B cell (primary cell): Measurements from ENCODE around the gene RABL6. TPM values are rescaled to one million over a fixed set of nuclear protein-coding genes. Genes with fewer than 3 reads are reported as not detected.

Source experiments
- ATAC-seq: fragments of 200-7000 bp; cut with Tn5 transposase; one replicate; pipeline ENCODE4 v1.10.0; 2021; ENCODE audit warnings: low read depth, mild to moderate bottlenecking, moderate number of reproducible peaks, moderate library complexity
- CTCF ChIA-PET: fragments of 350-600 bp; sonication (Branson Sonifier 250); formaldehyde crosslinking; loops from one replicate; lab custom pipeline; 2021; ENCODE audit warnings: antibody characterized with exemption, inconsistent platforms; lab: Charles Lee
- POLR2A ChIA-PET: fragments of 350-600 bp; sonication (Branson Sonifier 250); formaldehyde crosslinking; loops from one replicate; lab custom pipeline; 2021; ENCODE audit warnings: antibody characterized with exemption; lab: Charles Lee
- DNase-seq: peaks from one replicate; pipeline ENCODE4 v3.0.0; 2013
- H2AFZ ChIP-seq: 2 replicates; pipeline ENCODE4 v1.6.1; 2012; ENCODE audit warnings: mild to moderate bottlenecking, low read depth, low read length; ENCODE audit not compliant: insufficient read depth, poor library complexity, severe bottlenecking
- H3K27ac ChIP-seq, 2 donors: 1 replicate in 1 of 2; 2 replicates in 1 of 2; pipeline ENCODE4 v1.5.1; 2012 to 2013; ENCODE audit warnings: low read length in 2 of 2, mild to moderate bottlenecking in 2 of 2, moderate library complexity in 1 of 2
- H3K27me3 ChIP-seq, 4 experiments: fragments of 200-600 bp in 1 of 4; sonication (generic) in 1 of 4; replicated peaks in 1 of 4; 1 replicate in 2 of 4; 2 replicates in 2 of 4; pipeline versions ENCODE4 v1.6.1 to v1.7.0; 2013 to 2016; ENCODE audit warnings: low read length in 3 of 4, mild to moderate bottlenecking in 2 of 4, mixed read lengths in 1 of 4, moderate library complexity in 1 of 4; ENCODE audit not compliant: insufficient read depth in 4 of 4, control insufficient read depth in 3 of 4; ENCODE audit errors: control extremely low read depth in 1 of 4
- H3K36me3 ChIP-seq, 2 experiments: replicated peaks in 1 of 2; 1 replicate in 1 of 2; 2 replicates in 1 of 2; pipeline versions ENCODE4 v1.6.1 to v1.7.1; 2013; ENCODE audit warnings: low read length in 1 of 2; ENCODE audit not compliant: insufficient read depth in 2 of 2, control insufficient read depth in 1 of 2; ENCODE audit errors: control extremely low read depth in 1 of 2, extremely low read depth in 1 of 2
- H3K4me1 ChIP-seq, 2 donors: fragments of 200-600 bp in 1 of 2; sonication (generic) in 1 of 2; 1 replicate in 1 of 2; 2 replicates in 1 of 2; pipeline versions ENCODE4 v1.5.1 to v1.6.1; 2013 to 2017; ENCODE audit warnings: low read length in 2 of 2; ENCODE audit not compliant: control insufficient read depth in 2 of 2, insufficient read depth in 2 of 2
- H3K4me2 ChIP-seq: replicated peaks from 2 replicates; pipeline ENCODE3; 2012; ENCODE audit warnings: mild to moderate bottlenecking, low read depth, low read length; ENCODE audit not compliant: poor library complexity, severe bottlenecking
- H3K4me3 ChIP-seq, 5 experiments: fragments of 200-600 bp in 1 of 5; sonication (generic) in 1 of 5; 1 replicate in 3 of 5; 2 replicates in 2 of 5; pipeline versions ENCODE4 v1.5.1 to v1.7.0; 2011 to 2016; ENCODE audit warnings: low read length in 4 of 5, mild to moderate bottlenecking in 4 of 5, low read depth in 2 of 5, control low read depth in 1 of 5, moderate library complexity in 1 of 5; ENCODE audit not compliant: insufficient read depth in 1 of 5; ENCODE audit errors: control extremely low read depth in 1 of 5, extremely low read depth in 1 of 5
- H3K79me2 ChIP-seq: fragments of 200-600 bp; sonication (generic); one replicate; pipeline ENCODE4 v1.6.0; 2016; ENCODE audit warnings: low read length; ENCODE audit not compliant: control insufficient read depth, insufficient read depth
- H3K9ac ChIP-seq: fragments of 200-600 bp; sonication (generic); 2 replicates; pipeline ENCODE4 v1.6.1; 2017; ENCODE audit warnings: mild to moderate bottlenecking, low read length, moderate library complexity
- H3K9me3 ChIP-seq, 3 donors: one replicate each; pipeline versions ENCODE4 v1.6.1 to v1.7.1; 2013; ENCODE audit warnings: low read length in 2 of 3; ENCODE audit not compliant: control insufficient read depth in 2 of 3, insufficient read depth in 1 of 3; ENCODE audit errors: control extremely low read depth in 1 of 3
- H4K20me1 ChIP-seq: 2 replicates; pipeline ENCODE4 v1.6.0; 2012; ENCODE audit warnings: mild to moderate bottlenecking, low read length; ENCODE audit not compliant: insufficient read depth, control insufficient read depth, poor library complexity, severe bottlenecking
- H3K27ac Mint-ChIP-seq: one replicate; pipeline ENCODE4 v1.8.0; 2021; ENCODE audit warnings: mixed read lengths
- H3K27me3 Mint-ChIP-seq: one replicate; pipeline ENCODE4 v1.8.0; 2021; ENCODE audit warnings: mixed read lengths
- H3K4me1 Mint-ChIP-seq: one replicate; pipeline ENCODE4 v1.8.0; 2021; ENCODE audit warnings: mixed read lengths
- H3K4me3 Mint-ChIP-seq: one replicate; pipeline ENCODE4 v1.8.0; 2021; ENCODE audit warnings: mixed read lengths
- H3K9me3 Mint-ChIP-seq: one replicate; pipeline ENCODE4 v1.8.0; 2022; ENCODE audit warnings: mixed read lengths; ENCODE audit not compliant: insufficient read depth
- CTCF ChIP-seq: fragments of 200-600 bp; IDR thresholded peaks from one replicate; pipeline ENCODE4 v1.8.0; 2022; ENCODE audit warnings: antibody characterized with exemption, mild to moderate bottlenecking
- EZH2 ChIP-seq: IDR thresholded peaks from 2 replicates; pipeline ENCODE4 v1.6.1; 2012; ENCODE audit warnings: borderline replicate concordance, low read depth, mild to moderate bottlenecking, moderate library complexity, low read length; ENCODE audit not compliant: insufficient read depth, poor library complexity, severe bottlenecking
- WGBS: methylation state at CpG from one replicate; pipeline ENCODE4 v1.1.5; 2013; ENCODE audit warnings: missing lambda C conversion rate; ENCODE audit not compliant: insufficient coverage; 5-methylcytosine and 5-hydroxymethylcytosine counted together
- intact Hi-C: fragments of 100-400 bp; cut with micrococcal nuclease; formaldehyde crosslinking; loops from one replicate; pipeline ENCODE4 v1.10.0; 2022
- polyA plus RNA-seq: library from polyadenylated mRNA; depleted of rRNA; stranded (reverse); fragments of >200 nt; gene quantifications from 2 replicates; pipeline ENCODE4 v1.2.3, GENCODE V29; 2012
- total RNA-seq, 2 donors: library from RNA; stranded (reverse); fragments of 120-200 nt in 1 of 2; gene quantifications; 1 replicate in 1 of 2; 2 replicates in 1 of 2; pipeline versions ENCODE4 v1.2.3 to v1.2.4, GENCODE V29; 2013 to 2022

The RABL6 gene
- total and polyA plus RNA-seq, 2 donors (not counting 1 experiment from before 2014, with no cell fraction given) = 33.6 to 70.5 TPM

- Histone ChIP-seq H3K9ac (no peak overlapping the region), H3K27ac (no peak overlapping the region), H3K9me3 (no peaks in the 10 kb centered on the region), H3K36me3 (peaks cover 0 to 20% of the 10 kb centered on the region in 2 experiments), H3K79me2 (no peaks in the 10 kb centered on the region), H3K27me3 (no peaks in the 10 kb centered on the region), H3K4me3 (no peak overlapping the region), H2AFZ (no peak overlapping the region), H3K4me1 (no peaks in the 10 kb centered on the region), H3K4me2 (no peak overlapping the region), H4K20me1 (no peaks in the 10 kb centered on the region)
- H3K27me3 Mint-ChIP-seq = no peaks in the 10 kb centered on the region
- no peaks in the 10 kb centered on the region for H3K9me3 Mint-ChIP-seq
- CTCF ChIA-PET = no interaction called here
- DNase-seq (no peak), ATAC-seq (no peak)
- no peak overlapping the region for H3K27ac Mint-ChIP-seq
- POLR2A ChIA-PET = interaction anchor here (0.5 kb wide), 1 partner anchor 62 kb away, joined by 5 read pairs; no protein-coding TSS in a partner anchor
- no peak overlapping the region for H3K4me3 Mint-ChIP-seq
- WGBS = 97% methylated on average over 36 of the region's 36 CpGs
- no peak for TF ChIP-seq CTCF
- TF ChIP-seq EZH2 = no peak
- intact Hi-C loops = no loop called here
- no peaks in the 10 kb centered on the region for H3K4me1 Mint-ChIP-seq
Observed at GRCh38 chr9:136835162-136835931, 27.6 kb downstream of the RABL6 start.
